ENCODE data around the gene EEF1AKMT1.

GRCh38 chr13:20810808-20811207, 37.0 kb upstream of the EEF1AKMT1 start:
- TF ChIP-seq NR2F1 (conservative IDR thresholded peaks at IDR 0.05) (no peak), EP300 (IDR thresholded peaks at IDR 0.05; ENCODE audit: borderline replicate concordance in 1 of 2, control insufficient read depth in 1 of 2, low read depth in 2 of 2, low read length in 2 of 2) (no peak), RCOR1 (conservative IDR thresholded peaks at IDR 0.05; ENCODE audit: low read depth, low read length) (no peak), RELA (IDR thresholded peaks at IDR 0.05; ENCODE audit: borderline replicate concordance, partially characterized antibody) (no peak), HDGF (IDR thresholded peaks at IDR 0.05) (no peak), RAD21 (IDR thresholded peaks at IDR 0.05; ENCODE audit: insufficient read depth, low read depth, low read length) (no peak), ZNF687 (IDR thresholded peaks at IDR 0.05) (no peak), ZNF384 (IDR thresholded peaks at IDR 0.05; ENCODE audit: borderline replicate concordance, low read depth, low read length) (no peak), SP1 (IDR thresholded peaks at IDR 0.05; ENCODE audit: low read depth, low read length) (no peak)
- TF ChIP-seq, protein P1, sequence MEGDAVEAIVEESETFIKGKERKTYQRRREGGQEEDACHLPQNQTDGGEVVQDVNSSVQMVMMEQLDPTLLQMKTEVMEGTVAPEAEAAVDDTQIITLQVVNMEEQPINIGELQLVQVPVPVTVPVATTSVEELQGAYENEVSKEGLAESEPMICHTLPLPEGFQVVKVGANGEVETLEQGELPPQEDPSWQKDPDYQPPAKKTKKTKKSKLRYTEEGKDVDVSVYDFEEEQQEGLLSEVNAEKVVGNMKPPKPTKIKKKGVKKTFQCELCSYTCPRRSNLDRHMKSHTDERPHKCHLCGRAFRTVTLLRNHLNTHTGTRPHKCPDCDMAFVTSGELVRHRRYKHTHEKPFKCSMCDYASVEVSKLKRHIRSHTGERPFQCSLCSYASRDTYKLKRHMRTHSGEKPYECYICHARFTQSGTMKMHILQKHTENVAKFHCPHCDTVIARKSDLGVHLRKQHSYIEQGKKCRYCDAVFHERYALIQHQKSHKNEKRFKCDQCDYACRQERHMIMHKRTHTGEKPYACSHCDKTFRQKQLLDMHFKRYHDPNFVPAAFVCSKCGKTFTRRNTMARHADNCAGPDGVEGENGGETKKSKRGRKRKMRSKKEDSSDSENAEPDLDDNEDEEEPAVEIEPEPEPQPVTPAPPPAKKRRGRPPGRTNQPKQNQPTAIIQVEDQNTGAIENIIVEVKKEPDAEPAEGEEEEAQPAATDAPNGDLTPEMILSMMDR (IDR thresholded peaks at IDR 0.05 in 2 of 3, conservative IDR thresholded peaks at IDR 0.05 in 1 of 3; ENCODE audit: control insufficient read depth in 2 of 3, extremely low read depth in 1 of 3, insufficient read depth in 1 of 3, low read depth in 3 of 3, low read length in 3 of 3): no peak
- TF ChIP-seq, protein P2, sequence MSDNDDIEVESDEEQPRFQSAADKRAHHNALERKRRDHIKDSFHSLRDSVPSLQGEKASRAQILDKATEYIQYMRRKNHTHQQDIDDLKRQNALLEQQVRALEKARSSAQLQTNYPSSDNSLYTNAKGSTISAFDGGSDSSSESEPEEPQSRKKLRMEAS (IDR thresholded peaks at IDR 0.05; ENCODE audit: low read depth, low read length): no peak

All from GM12878 (cell line).